Measurements from ENCODE around the gene TEKT5.
"Not testable (repeated sequence)": the region's sequence is repeated elsewhere in the genome, so short reads cannot be mapped to it uniquely, and the experiment has no call there.

The TEKT5 gene

DNA sequence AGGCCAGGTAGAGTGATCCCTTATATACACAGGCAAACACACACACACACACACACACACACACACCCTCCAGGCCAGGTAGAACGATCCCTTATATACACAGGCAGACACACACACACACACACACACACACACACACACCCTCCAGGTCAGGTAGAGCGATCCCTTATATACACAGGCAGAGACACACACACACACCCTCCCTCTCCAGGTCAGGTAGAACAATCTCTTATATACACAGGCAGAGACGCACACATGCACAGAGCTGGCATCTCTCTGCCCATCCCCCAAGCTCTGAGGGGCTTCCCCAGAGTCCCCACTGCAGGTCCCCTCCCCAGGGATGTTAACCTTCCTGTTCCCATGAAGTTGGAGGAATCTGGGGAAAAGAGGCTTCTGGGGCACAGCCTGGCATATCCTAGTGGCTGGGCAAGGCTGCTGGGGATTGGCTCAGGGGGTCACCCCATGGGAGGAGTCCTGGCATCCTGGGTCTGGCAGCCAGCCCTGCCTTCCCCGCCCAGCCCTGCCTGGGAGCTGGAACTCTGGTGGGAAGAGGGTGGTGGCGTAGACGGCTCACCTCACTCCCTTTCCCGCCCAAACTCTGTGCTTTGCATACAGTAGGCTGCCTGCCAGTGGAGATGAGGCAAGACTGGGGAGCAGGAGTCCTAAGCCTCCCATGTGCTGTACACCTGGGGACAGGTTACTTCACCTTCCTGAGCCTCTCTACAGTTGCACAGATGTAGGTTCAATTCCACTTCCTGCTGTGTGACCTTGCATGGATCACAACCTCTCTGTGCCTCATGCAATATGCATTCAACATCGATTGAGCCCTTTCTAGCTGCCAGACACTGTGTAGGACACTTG, 41.8 kb downstream of the TEKT5 start:
- Histone ChIP-seq H4K20me1 (ENCODE audit: insufficient read depth, low read length) (no peaks in the 10 kb centered on the region), H2AFZ (ENCODE audit: low read depth, low read length) (no peak overlapping the region), H3K36me3 (replicated peaks; ENCODE audit: low read depth, low read length) (no peaks in the 10 kb centered on the region), H3K79me2 (ENCODE audit: low read length) (no peaks in the 10 kb centered on the region), H3K4me2 (ENCODE audit: low read length) (no peak overlapping the region), H3K27ac (ENCODE audit: low read length) (no peak overlapping the region), H3K4me1 (ENCODE audit: low read length) (no peaks in the 10 kb centered on the region), H3K4me3 (ENCODE audit: low read length) (no peak overlapping the region), H3K9me3 (ENCODE audit: insufficient read depth, low read length) (no peaks in the 10 kb centered on the region), H3K27me3 (ENCODE audit: low read depth, low read length) (no peaks in the 10 kb centered on the region), H3K9ac (ENCODE audit: low read length) (no peak overlapping the region)
- TF ChIP-seq EZH2phosphoT487 (IDR thresholded peaks at IDR 0.05; ENCODE audit: low read depth): no peak
- TF ChIP-seq, protein P1, sequence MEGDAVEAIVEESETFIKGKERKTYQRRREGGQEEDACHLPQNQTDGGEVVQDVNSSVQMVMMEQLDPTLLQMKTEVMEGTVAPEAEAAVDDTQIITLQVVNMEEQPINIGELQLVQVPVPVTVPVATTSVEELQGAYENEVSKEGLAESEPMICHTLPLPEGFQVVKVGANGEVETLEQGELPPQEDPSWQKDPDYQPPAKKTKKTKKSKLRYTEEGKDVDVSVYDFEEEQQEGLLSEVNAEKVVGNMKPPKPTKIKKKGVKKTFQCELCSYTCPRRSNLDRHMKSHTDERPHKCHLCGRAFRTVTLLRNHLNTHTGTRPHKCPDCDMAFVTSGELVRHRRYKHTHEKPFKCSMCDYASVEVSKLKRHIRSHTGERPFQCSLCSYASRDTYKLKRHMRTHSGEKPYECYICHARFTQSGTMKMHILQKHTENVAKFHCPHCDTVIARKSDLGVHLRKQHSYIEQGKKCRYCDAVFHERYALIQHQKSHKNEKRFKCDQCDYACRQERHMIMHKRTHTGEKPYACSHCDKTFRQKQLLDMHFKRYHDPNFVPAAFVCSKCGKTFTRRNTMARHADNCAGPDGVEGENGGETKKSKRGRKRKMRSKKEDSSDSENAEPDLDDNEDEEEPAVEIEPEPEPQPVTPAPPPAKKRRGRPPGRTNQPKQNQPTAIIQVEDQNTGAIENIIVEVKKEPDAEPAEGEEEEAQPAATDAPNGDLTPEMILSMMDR (IDR thresholded peaks at IDR 0.05; ENCODE audit: low read depth, low read length): no peak

DNA sequence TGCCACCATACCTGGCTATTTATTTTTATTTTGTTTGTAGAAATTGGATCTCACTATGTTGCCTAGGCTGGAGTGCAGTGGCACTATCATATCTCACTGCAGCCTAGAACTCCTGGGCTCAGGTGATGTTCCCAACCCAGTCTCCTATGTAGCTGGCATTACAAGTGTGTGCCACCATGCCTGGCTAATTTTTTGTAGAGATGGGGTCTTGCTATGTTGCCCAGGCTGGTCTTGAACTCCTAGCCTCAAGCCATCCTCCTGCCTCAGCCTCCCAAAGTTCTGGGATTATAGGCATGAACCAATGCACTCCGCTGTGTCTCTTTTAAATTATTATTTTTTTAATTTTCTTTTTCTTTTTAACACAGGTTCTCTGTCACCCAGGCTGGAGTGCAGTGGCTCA, 45.6 kb downstream of the TEKT5 start:
- H3K36me3 ChIP-seq (replicated peaks; ENCODE audit: low read depth, low read length); H3K9ac ChIP-seq (ENCODE audit: low read length); H2AFZ ChIP-seq (ENCODE audit: low read depth, low read length); H3K4me3 ChIP-seq (ENCODE audit: low read length); H3K4me2 ChIP-seq (ENCODE audit: low read length); H3K4me1 ChIP-seq (ENCODE audit: low read length); H3K9me3 ChIP-seq (ENCODE audit: insufficient read depth, low read length); H4K20me1 ChIP-seq (ENCODE audit: insufficient read depth, low read length); H3K27ac ChIP-seq (ENCODE audit: low read length); H3K27me3 ChIP-seq (ENCODE audit: low read depth, low read length); H3K79me2 ChIP-seq (ENCODE audit: low read length): not testable (repeated sequence)

GRCh38 chr16:10647721-10648296, 46.9 kb downstream of the TEKT5 start:
- Histone ChIP-seq H3K4me1 (ENCODE audit: low read length) (no peaks in the 10 kb centered on the region), H2AFZ (ENCODE audit: low read depth, low read length) (no peak overlapping the region), H3K4me3 (ENCODE audit: low read length) (no peak overlapping the region), H3K9ac (ENCODE audit: low read length) (no peak overlapping the region), H3K79me2 (ENCODE audit: low read length) (no peaks in the 10 kb centered on the region), H3K4me2 (ENCODE audit: low read length) (no peak overlapping the region), H3K27me3 (ENCODE audit: low read depth, low read length) (no peaks in the 10 kb centered on the region), H3K27ac (ENCODE audit: low read length) (no peak overlapping the region), H4K20me1 (ENCODE audit: insufficient read depth, low read length) (no peaks in the 10 kb centered on the region), H3K36me3 (replicated peaks; ENCODE audit: low read depth, low read length) (no peaks in the 10 kb centered on the region), H3K9me3 (ENCODE audit: insufficient read depth, low read length) (no peaks in the 10 kb centered on the region)
- TF ChIP-seq, protein P1 (IDR thresholded peaks at IDR 0.05; ENCODE audit: low read depth, low read length): no peak

DNA sequence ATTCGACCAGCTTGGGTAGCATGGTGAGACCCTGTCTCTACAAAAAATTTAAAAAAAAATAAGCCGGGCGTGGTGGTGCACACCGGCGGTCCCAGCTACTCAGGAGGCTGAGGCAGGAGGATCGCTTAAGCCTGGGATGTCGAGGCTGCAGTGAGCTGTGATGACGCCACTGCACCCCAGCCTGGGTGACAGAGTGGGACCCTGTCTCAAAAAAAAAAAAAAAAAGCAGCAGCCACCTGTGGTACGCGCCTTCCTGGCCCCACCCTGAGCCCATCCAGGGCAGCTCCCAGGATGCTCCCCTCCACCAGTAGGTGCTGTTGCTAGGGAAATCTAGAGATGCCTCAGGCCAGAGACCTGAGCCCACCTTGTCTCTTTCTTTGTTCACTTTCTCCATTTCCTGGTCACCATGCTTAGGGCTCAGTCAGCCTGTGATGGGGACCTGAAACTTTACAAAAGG, 47.4 kb downstream of the TEKT5 start:
- Histone ChIP-seq H3K9ac (ENCODE audit: low read length) (no peak overlapping the region), H3K36me3 (replicated peaks; ENCODE audit: low read depth, low read length) (no peaks in the 10 kb centered on the region), H3K4me3 (ENCODE audit: low read length) (no peak overlapping the region), H3K4me1 (ENCODE audit: low read length) (no peaks in the 10 kb centered on the region), H3K4me2 (ENCODE audit: low read length) (no peak overlapping the region), H3K27me3 (ENCODE audit: low read depth, low read length) (no peaks in the 10 kb centered on the region), H3K9me3 (ENCODE audit: insufficient read depth, low read length) (no peaks in the 10 kb centered on the region), H3K27ac (ENCODE audit: low read length) (no peak overlapping the region), H2AFZ (ENCODE audit: low read depth, low read length) (no peak overlapping the region), H3K79me2 (ENCODE audit: low read length) (no peaks in the 10 kb centered on the region), H4K20me1 (ENCODE audit: insufficient read depth, low read length) (no peaks in the 10 kb centered on the region)
- TF ChIP-seq, protein P1 (IDR thresholded peaks at IDR 0.05; ENCODE audit: low read depth, low read length): no peak
- no peak for TF ChIP-seq EZH2phosphoT487 (IDR thresholded peaks at IDR 0.05; ENCODE audit: low read depth)
